ENCODE results near the gene STK4.

DNA sequence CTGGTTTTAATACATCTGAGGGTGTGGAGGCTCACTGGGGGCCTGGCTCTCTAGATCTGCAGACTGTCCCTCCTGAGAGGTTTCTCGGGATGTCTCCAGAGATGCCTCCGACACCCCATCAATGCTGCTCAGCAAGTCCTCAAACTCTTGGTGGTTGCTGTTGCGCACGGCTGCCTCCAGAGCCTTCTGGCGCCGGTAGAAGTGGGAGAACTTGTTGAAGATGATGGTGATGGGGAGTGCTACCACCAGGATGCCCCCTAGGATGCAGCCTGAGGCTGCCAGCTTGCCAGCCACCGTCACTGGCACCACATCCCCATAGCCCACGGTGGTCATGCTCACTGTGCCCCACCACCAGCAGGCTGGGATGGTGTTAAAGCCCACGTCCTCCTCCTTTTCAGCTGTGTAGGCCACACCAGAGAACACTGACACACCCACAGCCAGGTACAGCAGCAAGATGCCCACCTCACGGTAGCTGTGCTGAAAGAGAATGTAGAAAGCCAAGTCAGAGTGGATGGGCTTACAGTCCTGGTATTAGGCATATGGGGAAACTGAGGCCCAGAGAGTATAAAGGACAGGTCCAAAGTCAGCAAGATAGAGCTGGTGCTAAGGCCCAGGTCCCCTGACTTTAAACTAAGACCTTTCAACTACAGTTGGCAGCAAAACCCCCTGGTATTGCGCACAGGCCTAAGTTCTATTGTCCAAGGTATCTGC is 128.7 kb downstream of the STK4 start:
- TF ChIP-seq CTCF (IDR thresholded peaks at IDR 0.05) (no peak), POLR2A (IDR thresholded peaks at IDR 0.05) (no peak)

Measured in testis (tissue), 2 donors.